Muscle of leg (tissue), 11 donors: ENCODE results near the gene SLC16A6. TPM values are rescaled to one million over a fixed set of nuclear protein-coding genes. Genes with fewer than 3 reads are reported as not detected.
A peak's percentile ranks its signal among the peaks of the same experiment; 100 is the strongest.

Source experiments
- DNase-seq: peaks from one replicate; pipeline ENCODE4 v3.0.0; 2013
- H3K27ac ChIP-seq: one replicate; pipeline ENCODE4 v1.5.1; 2013; ENCODE audit warnings: mild to moderate bottlenecking, low read length, control low read depth
- H3K27me3 ChIP-seq: one replicate; pipeline ENCODE4 v1.6.1; 2013; ENCODE audit warnings: low read length; ENCODE audit not compliant: control insufficient read depth, insufficient read depth
- H3K36me3 ChIP-seq: one replicate; pipeline ENCODE4 v1.6.1; 2013; ENCODE audit warnings: low read length; ENCODE audit not compliant: control insufficient read depth, insufficient read depth
- H3K4me1 ChIP-seq: one replicate; pipeline ENCODE4 v1.6.1; 2013; ENCODE audit warnings: low read length; ENCODE audit not compliant: control insufficient read depth, insufficient read depth
- H3K4me3 ChIP-seq: one replicate; pipeline ENCODE4 v1.5.1; 2013; ENCODE audit warnings: low read length, control low read depth
- H3K9me3 ChIP-seq: replicated peaks from 2 replicates; pipeline ENCODE4 v1.6.1; 2013; ENCODE audit warnings: low read depth, low read length; ENCODE audit not compliant: control insufficient read depth
- WGBS: methylation state at CpG from one replicate; pipeline ENCODE4 v1.1.5; 2013; ENCODE audit warnings: missing lambda C conversion rate; ENCODE audit not compliant: insufficient coverage; 5-methylcytosine and 5-hydroxymethylcytosine counted together
- polyA plus RNA-seq, 8 donors: library from polyadenylated mRNA; unstranded; fragments of 120-200 nt; gene quantifications; one replicate each; pipeline versions ENCODE4 v1.2.1 to v1.2.3, GENCODE V29; 2013; ENCODE audit warnings: inconsistent platforms in 1 of 8, low replicate concordance in 1 of 8; ENCODE audit not compliant: insufficient read length in 8 of 8, insufficient read depth in 1 of 8
- total RNA-seq: library from RNA; stranded (reverse); fragments of 120-200 nt; gene quantifications from one replicate; pipeline ENCODE4 v1.2.4, GENCODE V29; 2013

The SLC16A6 gene
- total and polyA plus RNA-seq, 9 donors, result 0.25 to 0.65 (median 0.36) TPM

DNA sequence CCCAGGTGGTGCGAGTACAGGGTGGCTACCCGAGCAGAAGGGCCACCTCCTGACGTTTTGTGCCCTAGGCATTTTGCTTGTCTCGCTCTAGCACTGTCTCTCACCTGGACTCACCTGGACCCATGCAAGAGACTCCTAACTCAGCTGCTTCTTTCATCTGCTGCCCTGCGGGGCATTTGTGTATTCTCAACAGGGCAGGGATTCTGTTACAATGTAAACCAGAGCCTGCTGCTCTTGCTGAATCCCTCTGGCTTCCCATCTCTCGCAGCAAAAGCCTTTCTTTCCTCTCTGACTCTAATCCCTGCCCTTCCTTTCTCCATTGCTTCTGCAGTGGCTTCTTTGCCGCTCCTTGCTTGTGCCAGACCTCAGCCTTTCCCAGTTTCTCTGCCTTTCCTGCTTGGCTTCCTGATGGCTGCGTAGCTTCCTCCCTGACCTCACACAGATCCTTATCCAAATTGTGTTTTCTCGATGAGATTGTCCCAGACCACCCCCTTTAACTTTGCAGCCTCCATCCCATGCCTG lies 10.6 kb upstream of the SLC16A6 start:
- no peaks in the 10 kb centered on the region for H3K36me3 ChIP-seq
- WGBS, result 62% methylated on average over 9 of the region's 9 CpGs
- no peak for DNase-seq
- peaks cover 6% of the 10 kb centered on the region for H3K4me1 ChIP-seq
- H3K27ac ChIP-seq, result no peak overlapping the region
- H3K27me3 ChIP-seq, result peaks cover 2% of the 10 kb centered on the region
- H3K9me3 ChIP-seq, result no peaks in the 10 kb centered on the region
- no peak overlapping the region for H3K4me3 ChIP-seq

DNA sequence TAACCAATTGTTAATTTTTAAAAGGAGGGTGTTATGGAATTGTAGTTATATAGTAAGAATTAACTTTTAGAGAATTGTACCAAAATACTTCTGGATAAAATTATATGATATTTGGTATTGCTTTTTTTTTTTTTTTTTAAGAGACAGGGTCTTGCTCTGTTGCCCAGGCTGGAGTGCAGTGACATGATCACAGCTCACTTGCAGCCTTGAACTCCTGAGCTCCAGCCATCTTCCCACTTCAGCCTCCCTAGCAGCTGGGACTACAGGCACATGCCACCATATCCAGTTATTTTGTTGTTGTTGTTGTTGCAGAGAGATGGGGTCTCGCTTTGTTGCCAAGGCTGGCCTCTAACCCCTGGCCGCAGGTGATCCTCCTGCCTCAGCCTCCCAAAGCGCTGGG lies 8.9 kb upstream of the SLC16A6 start:
- DNase-seq, result no peak
- H3K4me1 ChIP-seq, result peaks cover 6% of the 10 kb centered on the region
- H3K4me3 ChIP-seq, result no peak overlapping the region
- H3K36me3 ChIP-seq, result no peaks in the 10 kb centered on the region
- 100% methylated on average over 2 of the region's 3 CpGs for WGBS
- H3K27me3 ChIP-seq, result peaks cover 12% of the 10 kb centered on the region
- no peaks in the 10 kb centered on the region for H3K9me3 ChIP-seq
- no peak overlapping the region for H3K27ac ChIP-seq

DNA sequence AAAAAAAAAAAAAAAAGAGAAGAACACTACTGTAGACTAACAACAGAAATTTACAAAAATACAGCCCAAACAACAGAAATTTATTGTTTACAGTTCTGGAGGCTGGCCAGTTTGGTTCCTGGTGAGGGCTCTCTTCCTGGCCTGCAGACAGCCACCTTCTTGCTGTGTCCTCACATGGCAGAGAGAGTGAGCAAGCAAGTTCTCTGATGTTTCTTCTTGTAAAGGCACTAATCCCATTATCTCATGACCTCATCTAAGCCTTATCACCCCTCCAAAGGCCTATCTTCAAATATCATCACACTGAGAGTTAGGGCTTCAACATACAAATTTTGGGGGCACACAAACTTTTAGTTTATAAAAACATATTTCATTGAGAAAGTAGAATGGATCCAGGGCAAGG lies 7.7 kb upstream of the SLC16A6 start:
- H3K9me3 ChIP-seq, result no peaks in the 10 kb centered on the region

DNA sequence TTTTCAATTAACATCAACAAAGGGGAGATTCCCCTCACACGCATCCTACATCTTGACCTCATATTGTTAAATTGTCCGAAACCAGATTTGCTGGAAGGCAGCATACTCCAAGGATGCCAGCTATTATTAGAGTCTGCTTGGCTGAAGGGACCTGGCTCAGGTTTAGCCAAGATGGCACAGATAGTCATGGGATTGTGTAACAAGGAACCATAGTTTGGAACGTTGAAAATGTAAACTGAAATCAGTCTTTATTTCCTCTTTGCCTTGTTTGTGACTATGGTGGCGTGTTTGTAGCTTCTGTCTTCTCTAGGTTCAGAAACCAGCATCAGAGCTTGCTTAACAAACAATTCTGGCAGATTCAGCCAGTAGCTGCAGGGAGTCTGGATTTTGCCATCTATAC lies 6.3 kb upstream of the SLC16A6 start:
- 57% methylated on average over 1 of the region's 4 CpGs for WGBS
- Histone ChIP-seq H3K4me3 (no peak overlapping the region), H3K36me3 (no peaks in the 10 kb centered on the region), H3K27ac (no peak overlapping the region), H3K9me3 (no peaks in the 10 kb centered on the region), H3K4me1 (peaks cover 11% of the 10 kb centered on the region), H3K27me3 (peaks cover 33% of the 10 kb centered on the region)
- no peak for DNase-seq

More for the DNA sequence above, 7.7 kb upstream of the SLC16A6 start:
- Histone ChIP-seq H3K27me3 (peaks cover 24% of the 10 kb centered on the region), H3K36me3 (no peaks in the 10 kb centered on the region), H3K4me3 (no peak overlapping the region), H3K27ac (no peak overlapping the region), H3K4me1 (peaks cover 6% of the 10 kb centered on the region)
- no peak for DNase-seq

DNA sequence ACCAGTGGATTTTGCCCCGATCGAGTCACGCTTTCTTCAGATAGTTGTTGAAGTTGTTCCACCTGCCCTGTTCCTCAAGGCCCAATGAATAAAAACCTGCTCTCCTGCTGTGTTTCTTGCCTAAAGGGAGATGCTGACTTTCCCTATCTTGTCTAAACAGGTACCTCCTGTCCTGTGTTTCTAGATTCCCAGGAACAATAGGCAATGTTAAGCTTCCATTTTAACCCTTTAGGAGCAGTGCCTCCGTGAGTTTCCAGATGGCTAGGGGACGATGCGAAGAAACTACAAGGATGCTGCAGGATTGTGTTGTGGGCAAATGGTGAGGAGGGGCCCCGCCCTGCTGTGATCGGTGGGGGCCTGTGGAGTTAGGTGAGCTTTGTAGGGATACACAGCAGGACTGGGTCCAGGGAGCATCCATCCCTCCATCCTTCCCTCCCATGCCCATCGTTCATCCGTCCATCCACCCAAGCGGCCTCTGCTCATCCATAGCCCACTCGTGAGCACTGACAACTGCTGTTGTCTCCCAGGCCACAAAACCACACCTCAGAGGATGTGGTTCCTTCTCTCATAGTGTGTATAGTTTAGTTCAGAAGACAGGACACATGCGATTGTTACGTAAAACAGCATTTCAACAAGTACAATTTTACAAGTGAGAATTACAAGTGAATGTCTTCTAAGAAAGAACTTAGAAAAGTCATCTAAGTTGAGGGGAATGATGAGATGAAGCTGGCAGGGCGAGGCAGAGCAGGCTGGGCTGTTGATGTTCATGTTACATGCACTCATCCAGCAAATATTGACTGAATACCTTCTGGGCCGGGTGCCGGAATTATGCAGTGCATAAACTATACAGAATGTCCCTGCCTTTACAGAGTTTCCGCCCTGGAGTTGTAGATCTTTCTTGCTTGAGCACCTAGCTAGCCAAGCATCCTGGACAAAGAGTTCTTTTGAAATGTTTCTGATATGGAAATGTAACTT lies 5.6 kb upstream of the SLC16A6 start:
- WGBS, result 83% methylated on average over 9 of the region's 18 CpGs
- peaks cover 10% of the 10 kb centered on the region for H3K4me1 ChIP-seq
- DNase-seq, result no peak
- no peaks in the 10 kb centered on the region for H3K9me3 ChIP-seq
- H3K27ac ChIP-seq, result no peak overlapping the region
- H3K4me3 ChIP-seq, result no peak overlapping the region
- no peaks in the 10 kb centered on the region for H3K36me3 ChIP-seq
- H3K27me3 ChIP-seq, result peaks cover 37% of the 10 kb centered on the region

DNA sequence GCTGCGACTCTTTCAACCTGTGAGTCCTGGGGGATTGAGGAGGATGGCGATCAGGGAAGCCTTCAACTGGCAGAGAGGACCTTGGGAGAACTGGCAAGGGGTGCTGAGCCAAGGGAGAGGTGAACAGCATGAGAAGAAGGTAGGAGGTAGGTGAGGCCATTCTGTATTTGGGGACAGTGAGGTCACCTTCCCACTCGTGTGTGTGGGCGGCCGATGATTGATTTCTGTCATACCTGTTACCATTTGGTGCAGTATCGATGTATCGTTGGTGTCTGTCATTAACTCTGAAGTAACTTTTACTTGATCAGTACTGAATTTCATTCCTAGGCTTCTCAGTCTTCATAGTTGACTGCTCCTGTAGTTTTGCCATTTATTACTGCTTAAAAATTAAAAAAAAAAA lies 4.2 kb upstream of the SLC16A6 start:
- Histone ChIP-seq H3K27me3 (peaks cover 47% of the 10 kb centered on the region), H3K4me3 (no peak overlapping the region), H3K27ac (no peak overlapping the region), H3K4me1 (peaks cover 17% of the 10 kb centered on the region), H3K9me3 (no peaks in the 10 kb centered on the region), H3K36me3 (no peaks in the 10 kb centered on the region)
- 83% methylated on average over 5 of the region's 7 CpGs for whole genome bisulfite sequencing
- DNase-seq, result no peak

DNA sequence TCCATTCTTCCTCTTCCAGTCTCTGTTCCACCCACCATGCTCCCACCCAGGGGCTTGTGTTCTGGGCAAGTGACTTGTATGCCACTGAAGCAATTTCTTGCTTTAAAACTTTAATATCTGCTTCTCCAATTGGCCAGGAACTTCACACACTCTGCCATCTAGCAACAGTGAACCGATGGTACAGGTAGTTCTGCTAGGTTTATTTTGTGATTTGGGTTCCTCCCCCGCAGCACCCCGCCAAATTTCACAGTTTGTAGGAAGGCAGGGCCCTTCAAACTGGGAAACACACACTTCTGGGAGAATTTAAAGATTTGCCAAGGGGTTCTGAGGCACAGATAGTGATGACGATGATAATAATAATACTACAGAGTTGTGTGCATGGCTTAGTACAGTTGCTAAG lies 3.7 kb upstream of the SLC16A6 start:
- Histone ChIP-seq H3K36me3 (no peaks in the 10 kb centered on the region), H3K9me3 (no peaks in the 10 kb centered on the region), H3K27ac (no peak overlapping the region), H3K4me1 (peaks cover 17% of the 10 kb centered on the region), H3K4me3 (no peak overlapping the region), H3K27me3 (peaks cover 50% of the 10 kb centered on the region)
- no peak for DNase-seq
- 71% methylated on average over 1 of the region's 4 CpGs for WGBS

DNA sequence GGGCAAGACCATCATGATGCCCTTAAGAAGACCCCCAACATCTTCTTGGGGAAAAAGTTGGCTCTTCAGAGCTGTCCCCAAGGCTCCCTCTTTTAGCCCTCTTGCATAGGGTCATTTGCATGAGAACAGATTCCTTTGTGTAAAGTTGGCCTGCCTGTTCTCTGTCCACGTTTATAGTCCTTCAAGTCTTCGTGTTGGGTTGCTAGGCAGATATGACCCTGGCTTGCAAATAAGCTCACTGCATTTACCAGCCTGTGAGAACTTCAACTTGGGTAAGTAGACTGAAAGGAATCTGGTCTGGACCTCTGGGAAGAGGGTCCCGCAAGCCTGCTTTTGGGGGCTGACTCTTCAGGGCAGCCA lies 3.2 kb upstream of the SLC16A6 start:
- no peak for DNase-seq
- WGBS, result 40% methylated on average over 2 of the region's 3 CpGs
- peaks cover 54% of the 10 kb centered on the region for H3K27me3 ChIP-seq
- no peak overlapping the region for H3K4me3 ChIP-seq
- no peaks in the 10 kb centered on the region for H3K9me3 ChIP-seq
- peaks cover 17% of the 10 kb centered on the region for H3K4me1 ChIP-seq
- H3K27ac ChIP-seq, result no peak overlapping the region
- no peaks in the 10 kb centered on the region for H3K36me3 ChIP-seq

DNA sequence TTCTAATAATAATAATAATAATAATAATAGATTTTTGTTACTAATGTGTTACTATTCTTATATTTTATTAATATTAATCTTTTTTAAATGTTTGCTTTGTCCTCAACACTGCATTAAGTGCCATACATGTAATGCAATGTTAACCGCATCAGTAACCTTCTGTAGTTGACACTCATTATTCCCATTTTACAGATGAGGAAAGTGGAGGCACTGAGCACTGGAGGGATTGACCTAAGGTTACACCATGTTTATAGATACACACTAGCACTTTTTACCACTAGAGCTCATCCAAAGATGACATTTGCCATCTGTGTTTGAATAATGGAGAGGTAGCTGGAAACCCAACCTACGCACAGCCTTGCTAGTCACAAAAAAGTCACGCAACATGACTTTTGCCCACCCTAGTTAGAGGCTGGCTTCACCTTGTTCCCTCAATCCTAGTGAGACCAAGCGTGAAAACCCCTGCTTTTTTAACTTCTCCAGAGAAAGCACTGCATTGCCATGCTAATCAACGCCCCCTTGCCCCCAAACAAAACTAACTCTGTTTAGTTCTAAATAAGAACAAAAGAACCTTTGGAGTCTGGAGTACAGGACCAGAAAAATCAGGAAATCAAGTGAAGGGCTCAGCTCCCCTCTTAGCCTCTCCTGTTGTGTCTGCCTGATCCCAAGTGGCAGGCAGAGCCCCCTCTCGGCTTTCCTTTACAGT lies 2.7 kb upstream of the SLC16A6 start:
- Histone ChIP-seq H3K4me3 (no peak overlapping the region), H3K36me3 (no peaks in the 10 kb centered on the region), H3K4me1 (peaks cover 17% of the 10 kb centered on the region), H3K27me3 (peaks cover 58% of the 10 kb centered on the region), H3K9me3 (no peaks in the 10 kb centered on the region), H3K27ac (no peak overlapping the region)
- 91% methylated on average over 2 of the region's 6 CpGs for WGBS
- no peak for DNase-seq

DNA sequence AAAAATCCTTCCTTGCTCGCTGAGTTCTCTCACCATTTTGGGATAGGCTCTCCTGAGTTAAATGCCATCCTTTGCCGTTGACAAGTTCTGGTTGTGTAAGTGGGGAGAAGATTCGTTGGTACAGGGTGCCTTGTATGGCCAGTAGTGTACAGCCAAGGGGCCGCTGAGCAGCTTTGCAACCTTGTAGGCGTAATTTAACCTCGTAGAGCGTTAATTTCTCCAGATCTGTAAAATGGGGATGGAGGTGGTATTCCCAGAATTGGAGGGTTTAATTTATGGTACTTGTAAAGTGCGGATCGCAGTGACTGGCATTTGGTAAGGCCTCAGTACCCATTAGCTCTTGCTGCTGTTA lies 1.7 kb upstream of the SLC16A6 start:
- Histone ChIP-seq H3K27ac (no peak overlapping the region), H3K9me3 (no peaks in the 10 kb centered on the region), H3K36me3 (no peaks in the 10 kb centered on the region), H3K27me3 (peaks cover 59% of the 10 kb centered on the region), H3K4me3 (peak overlapping the region; percentile 61), H3K4me1 (peaks cover 17% of the 10 kb centered on the region)
- 20% methylated on average over 5 of the region's 9 CpGs for WGBS
- no peak for DNase-seq
